ENCODE results near the gene FARP1. TPM values are rescaled to one million over a fixed set of nuclear protein-coding genes. Genes with fewer than 3 reads are reported as not detected.

FARP1 gene
- total RNA-seq, 1 donor = 0.42 TPM

DNA sequence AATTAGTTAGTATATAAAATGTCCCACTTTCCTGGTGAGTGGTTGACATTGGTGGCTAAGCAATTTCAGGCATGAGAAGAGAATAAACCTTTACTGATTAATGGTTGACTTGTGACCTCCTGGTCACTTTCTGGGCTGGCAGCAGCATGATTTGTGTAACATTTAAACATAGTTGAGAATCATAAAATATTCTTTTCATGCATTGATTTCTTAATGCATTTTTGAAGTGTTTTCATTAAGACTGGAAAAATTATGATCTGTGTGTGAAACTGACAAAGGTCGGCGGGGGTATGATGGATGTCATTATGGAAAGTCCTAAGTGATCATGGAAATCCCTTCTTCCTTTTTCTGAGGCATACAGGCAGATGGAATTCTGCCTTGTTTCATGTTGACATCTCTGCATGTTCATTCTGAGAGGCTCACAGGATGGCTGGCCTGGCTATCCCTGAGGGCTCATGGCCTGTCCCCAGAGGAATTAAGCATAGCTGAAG is 132.8 kb downstream of the FARP1 start:
- H3K9me3 ChIP-seq (ENCODE audit: low read depth, low read length) = no peaks in the 10 kb centered on the region

DNA sequence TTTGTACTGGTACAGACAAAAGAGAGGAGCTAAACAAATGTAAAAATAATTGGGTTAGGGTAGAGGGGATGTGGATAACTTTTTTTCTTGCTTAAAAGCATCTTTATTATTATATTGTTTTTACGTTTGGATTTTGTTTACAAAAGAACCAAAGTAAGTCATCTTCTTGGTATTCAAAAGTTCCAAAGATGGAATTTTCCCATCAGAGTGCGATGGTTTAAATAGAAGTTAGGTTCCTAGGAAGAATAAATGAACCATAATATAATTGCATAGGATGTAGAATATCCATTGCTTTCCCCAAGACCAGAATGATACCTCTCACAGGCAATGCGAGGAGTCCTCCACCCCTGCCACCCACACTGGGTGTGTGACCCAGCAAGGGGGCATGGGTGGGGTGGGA is 133.6 kb downstream of the FARP1 start:
- H3K4me1 ChIP-seq (ENCODE audit: insufficient read depth, low read length) = no peaks in the 10 kb centered on the region
- H3K4me3 ChIP-seq (ENCODE audit: low read length) = no peak overlapping the region
- H3K9me3 ChIP-seq (ENCODE audit: low read depth, low read length) = no peaks in the 10 kb centered on the region
- H3K27me3 ChIP-seq (ENCODE audit: insufficient read depth, low read length) = no peaks in the 10 kb centered on the region

More for the DNA sequence above, 132.8 kb downstream of the FARP1 start:
- Histone ChIP-seq H3K4me1 (ENCODE audit: insufficient read depth, low read length) (no peaks in the 10 kb centered on the region), H3K27me3 (ENCODE audit: insufficient read depth, low read length) (no peaks in the 10 kb centered on the region), H3K4me3 (ENCODE audit: low read length) (no peak overlapping the region)

DNA sequence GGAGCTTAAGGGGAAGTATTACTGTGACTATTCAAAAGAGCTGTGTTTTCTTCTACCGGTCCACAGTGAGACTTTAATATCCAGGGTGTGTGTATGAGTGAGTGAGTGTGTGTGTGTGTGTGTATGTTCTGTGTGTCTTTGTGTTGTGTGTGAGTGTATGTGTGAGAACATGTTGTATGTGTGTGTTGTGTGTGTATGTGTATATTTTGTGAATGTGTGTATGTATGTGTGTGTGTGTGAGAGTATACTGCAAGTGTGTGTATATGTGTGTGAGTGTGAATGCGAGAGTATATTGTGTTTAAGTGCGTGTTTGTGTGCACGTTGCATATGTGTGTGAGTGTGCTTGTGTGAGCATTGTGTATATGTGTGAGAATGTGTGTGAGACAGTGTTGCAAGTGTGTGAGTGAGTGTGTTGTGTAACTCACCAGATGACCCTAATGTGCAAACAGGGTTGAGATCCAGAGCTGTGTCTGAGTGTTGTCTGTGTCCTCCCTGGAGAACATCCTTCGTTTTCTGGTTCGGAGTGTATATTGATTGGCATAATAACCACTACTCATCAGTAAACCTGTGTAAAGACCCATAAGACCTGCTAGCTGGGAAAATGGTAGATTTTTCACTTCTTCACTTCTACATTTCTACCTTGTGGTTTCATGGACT is 135.3 kb downstream of the FARP1 start:
- Histone ChIP-seq H3K27me3 (ENCODE audit: insufficient read depth, low read length) (no peaks in the 10 kb centered on the region), H3K4me1 (ENCODE audit: insufficient read depth, low read length) (no peaks in the 10 kb centered on the region), H3K4me3 (ENCODE audit: low read length) (no peak overlapping the region), H3K9me3 (ENCODE audit: low read depth, low read length) (no peaks in the 10 kb centered on the region)

DNA sequence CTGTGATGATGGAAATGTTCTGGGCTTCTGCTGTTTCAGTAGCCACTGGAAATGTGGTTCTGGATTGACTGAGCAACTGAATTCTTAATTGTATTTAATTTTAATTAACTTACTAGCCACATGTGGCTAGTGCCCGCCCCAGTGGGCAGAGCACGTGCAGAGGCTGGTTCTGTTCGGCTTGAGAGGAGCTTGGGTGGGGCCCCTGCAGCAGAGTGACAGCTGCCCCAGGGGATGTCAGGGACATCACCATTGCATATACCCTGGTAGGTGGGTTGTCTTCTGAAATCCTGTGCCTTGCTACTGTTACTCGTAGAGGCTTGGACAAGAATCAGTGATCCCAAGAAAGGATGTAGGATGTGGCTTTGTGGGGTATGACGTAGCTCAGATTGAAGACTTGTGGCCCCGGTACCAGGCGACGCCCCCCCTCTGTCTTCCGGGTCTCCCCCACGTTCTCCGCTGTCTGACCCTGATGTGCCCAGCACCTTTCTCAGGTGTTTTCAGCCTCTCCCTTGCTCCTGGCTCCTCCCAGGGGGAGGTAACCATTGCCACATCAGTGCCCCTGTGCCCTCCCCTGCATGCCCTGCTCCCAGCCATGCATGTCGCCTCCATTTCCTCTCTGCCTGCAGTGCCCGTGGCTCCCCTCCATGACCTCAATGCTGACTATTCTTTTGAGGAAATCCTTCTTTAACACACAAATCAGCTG is 136.7 kb downstream of the FARP1 start:
- H3K4me3 ChIP-seq (ENCODE audit: low read length) = no peak overlapping the region
- no peaks in the 10 kb centered on the region for H3K27me3 ChIP-seq (ENCODE audit: insufficient read depth, low read length)
- H3K9me3 ChIP-seq (ENCODE audit: low read depth, low read length) = no peaks in the 10 kb centered on the region
- no peaks in the 10 kb centered on the region for H3K4me1 ChIP-seq (ENCODE audit: insufficient read depth, low read length)

GRCh38 chr13:98280176-98280510 is 137.2 kb downstream of the FARP1 start:
- no peaks in the 10 kb centered on the region for H3K9me3 ChIP-seq (ENCODE audit: low read depth, low read length)
- H3K4me3 ChIP-seq (ENCODE audit: low read length) = no peak overlapping the region
- H3K4me1 ChIP-seq (ENCODE audit: insufficient read depth, low read length) = no peaks in the 10 kb centered on the region

DNA sequence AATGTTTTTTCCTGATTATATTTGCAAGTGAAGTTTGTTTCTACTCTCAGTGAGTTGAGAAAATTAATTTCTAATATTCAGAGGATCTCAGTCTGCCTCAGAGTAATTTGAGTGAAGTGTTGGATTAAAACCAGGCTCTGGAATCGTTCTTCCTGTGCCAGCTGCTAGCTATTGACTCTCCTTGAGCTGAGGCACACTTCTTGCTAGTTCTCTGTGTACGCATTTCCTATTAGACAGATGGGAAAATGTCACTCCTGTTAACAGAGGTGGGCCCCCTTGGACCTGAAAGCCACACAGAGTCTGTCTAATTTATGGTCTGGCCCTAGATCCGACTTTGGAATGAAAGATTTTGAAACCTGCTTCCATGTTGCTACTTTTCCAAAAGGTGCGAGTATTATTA is 141.8 kb downstream of the FARP1 start:
- H3K4me3 ChIP-seq (ENCODE audit: low read length) = no peak overlapping the region
- H3K4me1 ChIP-seq (ENCODE audit: insufficient read depth, low read length) = no peaks in the 10 kb centered on the region
- H3K9me3 ChIP-seq (ENCODE audit: low read depth, low read length) = no peaks in the 10 kb centered on the region
- H3K27me3 ChIP-seq (ENCODE audit: insufficient read depth, low read length) = no peaks in the 10 kb centered on the region

More at GRCh38 chr13:98280176-98280510, 137.2 kb downstream of the FARP1 start:
- no peaks in the 10 kb centered on the region for H3K27me3 ChIP-seq (ENCODE audit: insufficient read depth, low read length)

DNA sequence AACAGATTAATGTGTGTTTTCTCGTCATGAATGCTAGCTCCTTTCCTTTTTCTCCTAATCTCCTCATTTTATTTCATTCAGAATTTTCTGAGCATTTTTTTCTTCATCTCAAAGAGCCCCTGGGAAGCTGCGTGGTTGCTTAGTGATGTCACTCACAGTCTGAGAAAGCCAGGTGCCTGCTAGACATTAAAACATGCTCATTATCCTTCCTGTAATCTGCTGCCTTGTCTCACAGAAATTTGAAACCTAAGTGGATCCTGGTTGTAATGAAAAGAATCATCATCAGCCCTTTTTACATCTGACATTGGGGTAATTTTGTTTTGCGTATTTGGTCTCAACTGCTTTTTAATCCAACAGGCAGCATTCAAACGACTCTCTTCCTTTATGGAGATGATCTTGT is 142.4 kb downstream of the FARP1 start:
- no peak overlapping the region for H3K4me3 ChIP-seq (ENCODE audit: low read length)
- no peaks in the 10 kb centered on the region for H3K4me1 ChIP-seq (ENCODE audit: insufficient read depth, low read length)
- H3K9me3 ChIP-seq (ENCODE audit: low read depth, low read length) = no peaks in the 10 kb centered on the region
- no peaks in the 10 kb centered on the region for H3K27me3 ChIP-seq (ENCODE audit: insufficient read depth, low read length)

GRCh38 chr13:98285852-98286594 is 143.1 kb downstream of the FARP1 start:
- Histone ChIP-seq H3K4me3 (ENCODE audit: low read length) (no peak overlapping the region), H3K4me1 (ENCODE audit: insufficient read depth, low read length) (no peaks in the 10 kb centered on the region), H3K9me3 (ENCODE audit: low read depth, low read length) (no peaks in the 10 kb centered on the region), H3K27me3 (ENCODE audit: insufficient read depth, low read length) (no peaks in the 10 kb centered on the region)

GRCh38 chr13:98286799-98287198 is 143.9 kb downstream of the FARP1 start:
- H3K4me1 ChIP-seq (ENCODE audit: insufficient read depth, low read length) = no peaks in the 10 kb centered on the region
- H3K9me3 ChIP-seq (ENCODE audit: low read depth, low read length) = no peaks in the 10 kb centered on the region
- no peak overlapping the region for H3K4me3 ChIP-seq (ENCODE audit: low read length)
- H3K27me3 ChIP-seq (ENCODE audit: insufficient read depth, low read length) = no peaks in the 10 kb centered on the region

DNA sequence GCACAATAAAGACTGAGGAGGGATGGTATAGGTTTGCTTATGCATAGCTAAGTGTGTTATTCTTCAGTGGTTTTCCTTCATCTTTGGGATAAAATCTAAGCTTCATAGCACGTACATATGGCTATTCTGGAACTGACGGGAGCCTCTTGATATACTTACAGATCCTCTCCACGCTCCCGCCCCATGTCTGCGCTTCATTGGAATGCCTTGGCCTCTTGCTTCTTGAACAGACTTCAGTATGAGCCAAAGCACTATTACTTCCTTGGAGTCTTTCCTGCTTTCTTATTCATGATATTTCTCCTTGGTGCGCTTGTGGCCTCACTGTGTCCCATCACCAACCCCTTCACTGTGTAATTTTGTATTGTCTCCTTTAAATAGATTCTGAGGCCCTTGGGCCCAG is 145.3 kb downstream of the FARP1 start:
- Histone ChIP-seq H3K4me1 (ENCODE audit: insufficient read depth, low read length) (no peaks in the 10 kb centered on the region), H3K4me3 (ENCODE audit: low read length) (no peak overlapping the region), H3K9me3 (ENCODE audit: low read depth, low read length) (no peaks in the 10 kb centered on the region), H3K27me3 (ENCODE audit: insufficient read depth, low read length) (no peaks in the 10 kb centered on the region)

- no peaks in the 10 kb centered on the region for H3K27me3 ChIP-seq (ENCODE audit: insufficient read depth, low read length)
- H3K9me3 ChIP-seq (ENCODE audit: low read depth, low read length) = no peaks in the 10 kb centered on the region
- no peaks in the 10 kb centered on the region for H3K4me1 ChIP-seq (ENCODE audit: insufficient read depth, low read length)
- H3K4me3 ChIP-seq (ENCODE audit: low read length) = no peak overlapping the region
Measured at GRCh38 chr13:98289339-98289945, 146.5 kb downstream of the FARP1 start.

- no peak overlapping the region for H3K4me3 ChIP-seq (ENCODE audit: low read length)
- no peaks in the 10 kb centered on the region for H3K4me1 ChIP-seq (ENCODE audit: insufficient read depth, low read length)
- H3K9me3 ChIP-seq (ENCODE audit: low read depth, low read length) = no peaks in the 10 kb centered on the region
- no peaks in the 10 kb centered on the region for H3K27me3 ChIP-seq (ENCODE audit: insufficient read depth, low read length)
Measured at GRCh38 chr13:98290261-98290660, 147.4 kb downstream of the FARP1 start.

DNA sequence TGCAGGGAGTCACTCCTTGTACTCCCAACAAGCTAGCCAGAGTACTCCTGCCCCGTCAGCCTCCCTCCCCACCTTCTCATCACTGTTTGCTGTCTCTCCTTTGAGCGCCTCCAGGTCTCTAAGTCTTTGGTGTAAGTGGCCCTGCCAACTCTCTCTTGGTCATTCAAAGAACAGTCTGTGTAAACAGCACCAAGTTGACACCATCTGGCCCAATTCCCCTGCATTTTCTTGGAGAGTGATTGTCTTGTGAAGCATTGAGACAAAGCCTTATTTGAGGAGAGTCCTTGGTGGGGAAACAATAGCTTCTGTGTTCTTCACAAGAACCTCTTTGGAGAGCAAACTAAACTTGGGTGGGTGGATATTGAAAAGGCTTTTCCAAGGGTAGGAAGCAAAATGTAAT is 148.8 kb downstream of the FARP1 start:
- H3K4me3 ChIP-seq (ENCODE audit: low read length) = no peak overlapping the region
- H3K27me3 ChIP-seq (ENCODE audit: insufficient read depth, low read length) = no peaks in the 10 kb centered on the region
- H3K4me1 ChIP-seq (ENCODE audit: insufficient read depth, low read length) = no peaks in the 10 kb centered on the region
- H3K9me3 ChIP-seq (ENCODE audit: low read depth, low read length) = no peaks in the 10 kb centered on the region

- H3K4me3 ChIP-seq (ENCODE audit: low read length) = no peak overlapping the region
Measured at GRCh38 chr13:98293103-98293502, 150.2 kb downstream of the FARP1 start.

GRCh38 chr13:98293570-98294142 is 150.8 kb downstream of the FARP1 start:
- H3K27me3 ChIP-seq (ENCODE audit: insufficient read depth, low read length) = no peaks in the 10 kb centered on the region
- no peaks in the 10 kb centered on the region for H3K4me1 ChIP-seq (ENCODE audit: insufficient read depth, low read length)
- no peaks in the 10 kb centered on the region for H3K9me3 ChIP-seq (ENCODE audit: low read depth, low read length)
- H3K4me3 ChIP-seq (ENCODE audit: low read length) = no peak overlapping the region

More at GRCh38 chr13:98293103-98293502, 150.2 kb downstream of the FARP1 start:
- no peaks in the 10 kb centered on the region for H3K27me3 ChIP-seq (ENCODE audit: insufficient read depth, low read length)
- no peaks in the 10 kb centered on the region for H3K4me1 ChIP-seq (ENCODE audit: insufficient read depth, low read length)
- H3K9me3 ChIP-seq (ENCODE audit: low read depth, low read length) = no peaks in the 10 kb centered on the region

All from mononuclear cell (primary cell).